ENCODE results near the gene GLRA1. TPM values are rescaled to one million over a fixed set of nuclear protein-coding genes. Genes with fewer than 3 reads are reported as not detected.

GLRA1 gene
- total RNA-seq, 1 donor from 2014 or later, result 0.39 TPM

DNA sequence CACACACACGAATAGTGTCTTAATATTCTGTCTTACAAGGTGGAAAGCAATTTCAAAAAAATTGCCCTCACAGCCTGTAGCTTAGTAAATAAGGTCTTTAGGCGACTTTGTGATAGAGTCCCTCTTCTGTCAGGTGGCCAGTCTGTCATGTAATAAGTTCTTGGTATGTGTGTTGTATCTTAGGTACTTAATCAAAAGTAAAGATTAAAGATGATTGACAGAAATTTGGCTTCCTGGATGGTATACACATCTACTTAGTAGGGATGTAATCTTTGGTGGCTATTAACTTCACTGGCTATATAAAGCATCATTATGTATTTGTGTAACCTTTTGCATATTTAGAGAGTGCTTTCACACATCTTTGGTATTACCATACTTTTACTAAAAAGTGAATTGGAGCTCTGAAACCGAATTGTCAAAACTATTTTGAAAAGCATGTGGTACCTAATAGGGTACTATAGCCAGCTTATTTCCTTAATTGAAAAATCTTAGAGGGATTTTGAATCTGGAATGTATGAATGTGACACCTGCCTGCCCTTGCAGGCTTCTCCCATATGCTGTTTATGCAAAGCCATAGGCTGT is 149.5 kb downstream of the GLRA1 start:
- TF ChIP-seq, protein P1, sequence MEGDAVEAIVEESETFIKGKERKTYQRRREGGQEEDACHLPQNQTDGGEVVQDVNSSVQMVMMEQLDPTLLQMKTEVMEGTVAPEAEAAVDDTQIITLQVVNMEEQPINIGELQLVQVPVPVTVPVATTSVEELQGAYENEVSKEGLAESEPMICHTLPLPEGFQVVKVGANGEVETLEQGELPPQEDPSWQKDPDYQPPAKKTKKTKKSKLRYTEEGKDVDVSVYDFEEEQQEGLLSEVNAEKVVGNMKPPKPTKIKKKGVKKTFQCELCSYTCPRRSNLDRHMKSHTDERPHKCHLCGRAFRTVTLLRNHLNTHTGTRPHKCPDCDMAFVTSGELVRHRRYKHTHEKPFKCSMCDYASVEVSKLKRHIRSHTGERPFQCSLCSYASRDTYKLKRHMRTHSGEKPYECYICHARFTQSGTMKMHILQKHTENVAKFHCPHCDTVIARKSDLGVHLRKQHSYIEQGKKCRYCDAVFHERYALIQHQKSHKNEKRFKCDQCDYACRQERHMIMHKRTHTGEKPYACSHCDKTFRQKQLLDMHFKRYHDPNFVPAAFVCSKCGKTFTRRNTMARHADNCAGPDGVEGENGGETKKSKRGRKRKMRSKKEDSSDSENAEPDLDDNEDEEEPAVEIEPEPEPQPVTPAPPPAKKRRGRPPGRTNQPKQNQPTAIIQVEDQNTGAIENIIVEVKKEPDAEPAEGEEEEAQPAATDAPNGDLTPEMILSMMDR (conservative IDR thresholded peaks at IDR 0.05), result no peak
- Mint-ChIP-seq H3K27me3 (no peaks in the 10 kb centered on the region), H3K36me3 (peaks cover 31% of the 10 kb centered on the region), H3K4me1 (ENCODE audit: unreplicated experiment) (peaks cover 48% of the 10 kb centered on the region), H3K9me3 (no peaks in the 10 kb centered on the region), H3K27ac (peak overlapping the region; percentile 1), H3K4me3 (peak overlapping the region; percentile 92)
- DNase-seq (ENCODE audit: extremely low spot score, unreplicated experiment), result no peak

DNA sequence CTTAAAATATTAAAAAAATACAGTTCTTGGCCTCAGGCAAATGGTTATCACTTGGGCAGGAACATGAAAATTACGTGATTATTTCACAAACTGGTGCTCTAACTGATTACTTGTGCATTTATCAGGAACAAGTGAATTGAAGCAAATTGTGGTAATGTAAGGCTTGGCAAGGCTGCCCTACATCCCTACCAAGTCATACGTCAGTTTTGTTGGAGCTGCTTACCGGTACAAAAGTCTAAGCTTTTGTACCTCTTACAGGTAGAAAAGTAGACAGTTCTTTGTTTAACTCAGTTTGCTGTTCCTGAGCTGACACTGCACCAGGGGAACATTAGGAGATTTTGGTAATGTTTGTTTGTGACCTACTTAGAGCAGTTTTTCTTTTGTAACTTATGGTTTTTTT is 150.7 kb downstream of the GLRA1 start:
- peak overlapping the region; percentile 92 for H3K4me3 Mint-ChIP-seq
- peaks cover 21% of the 10 kb centered on the region for H3K36me3 Mint-ChIP-seq
- H3K27me3 Mint-ChIP-seq, result no peaks in the 10 kb centered on the region
- DNase-seq (ENCODE audit: extremely low spot score, unreplicated experiment), result no peak
- peak overlapping the region; percentile 68 for H3K27ac Mint-ChIP-seq
- peaks cover 37% of the 10 kb centered on the region for H3K4me1 Mint-ChIP-seq (ENCODE audit: unreplicated experiment)
- TF ChIP-seq, protein P1 (conservative IDR thresholded peaks at IDR 0.05), result no peak
- no peaks in the 10 kb centered on the region for H3K9me3 Mint-ChIP-seq

DNA sequence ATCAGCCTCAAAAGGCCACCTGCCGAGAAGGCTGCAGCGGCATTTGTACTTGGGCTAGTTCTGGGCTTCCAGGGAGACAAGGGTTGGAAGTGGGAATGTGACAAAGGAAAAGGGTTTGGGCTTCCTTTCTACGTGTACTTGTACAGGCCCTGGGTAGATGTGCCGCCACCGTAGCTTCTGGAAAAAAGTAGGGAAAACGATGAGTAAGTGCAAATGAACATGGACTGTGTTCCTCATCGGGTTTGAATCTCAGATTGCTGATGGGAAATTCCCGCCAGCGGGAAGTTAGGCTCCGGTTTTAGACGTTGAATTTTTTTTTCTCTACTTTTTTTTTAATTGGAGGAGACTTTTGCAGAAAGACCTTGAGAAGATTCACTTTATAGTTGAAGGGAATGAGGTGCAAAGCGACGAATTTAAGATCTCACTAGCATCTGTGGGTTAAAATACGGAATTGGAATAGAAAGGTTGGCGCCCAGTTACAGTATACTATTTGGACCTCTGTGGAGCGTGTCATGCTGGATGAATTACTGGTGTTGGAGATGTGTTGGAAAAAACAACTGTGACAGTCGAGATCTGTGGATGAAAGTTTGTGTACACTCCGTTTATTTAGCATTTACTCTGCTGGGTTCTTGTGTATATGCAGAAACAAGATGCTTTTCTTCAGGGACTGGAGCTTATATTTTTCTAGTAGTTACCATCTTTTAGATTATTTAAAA is 151.6 kb downstream of the GLRA1 start:
- TF ChIP-seq, protein P1 (conservative IDR thresholded peaks at IDR 0.05), result no peak
- Mint-ChIP-seq H3K27me3 (no peaks in the 10 kb centered on the region), H3K36me3 (peaks cover 18% of the 10 kb centered on the region), H3K9me3 (no peaks in the 10 kb centered on the region), H3K27ac (peak overlapping the region; percentile 76), H3K4me3 (peak overlapping the region; percentile 92), H3K4me1 (ENCODE audit: unreplicated experiment) (peaks cover 39% of the 10 kb centered on the region)
- no peak for DNase-seq (ENCODE audit: extremely low spot score, unreplicated experiment)

Other genes starting within 250 kb of the GLRA1 start
- 454 and 973 TPM in 2 replicates for gene SPARC, start 237.9 kb downstream of the GLRA1 start, total RNA-seq (ENCODE audit: low replicate concordance)
- 81.0 and 110 TPM in 2 replicates for gene ATOX1, start 166.2 kb downstream of the GLRA1 start, total RNA-seq (ENCODE audit: low replicate concordance)
- 218 and 241 TPM in 2 replicates for gene G3BP1, start 152.9 kb downstream of the GLRA1 start, total RNA-seq (ENCODE audit: low replicate concordance)

Data from type B pancreatic cell (in vitro differentiated cells).